ENCODE data around the gene SPDYE17. TPM values are rescaled to one million over a fixed set of nuclear protein-coding genes. Genes with fewer than 3 reads are reported as not detected.
"Not testable (repeated sequence)": the region's sequence is repeated elsewhere in the genome, so short reads cannot be mapped to it uniquely, and the experiment has no call there.

The SPDYE17 gene
- total RNA-seq, 1 donor from 2014 or later = not detected

DNA sequence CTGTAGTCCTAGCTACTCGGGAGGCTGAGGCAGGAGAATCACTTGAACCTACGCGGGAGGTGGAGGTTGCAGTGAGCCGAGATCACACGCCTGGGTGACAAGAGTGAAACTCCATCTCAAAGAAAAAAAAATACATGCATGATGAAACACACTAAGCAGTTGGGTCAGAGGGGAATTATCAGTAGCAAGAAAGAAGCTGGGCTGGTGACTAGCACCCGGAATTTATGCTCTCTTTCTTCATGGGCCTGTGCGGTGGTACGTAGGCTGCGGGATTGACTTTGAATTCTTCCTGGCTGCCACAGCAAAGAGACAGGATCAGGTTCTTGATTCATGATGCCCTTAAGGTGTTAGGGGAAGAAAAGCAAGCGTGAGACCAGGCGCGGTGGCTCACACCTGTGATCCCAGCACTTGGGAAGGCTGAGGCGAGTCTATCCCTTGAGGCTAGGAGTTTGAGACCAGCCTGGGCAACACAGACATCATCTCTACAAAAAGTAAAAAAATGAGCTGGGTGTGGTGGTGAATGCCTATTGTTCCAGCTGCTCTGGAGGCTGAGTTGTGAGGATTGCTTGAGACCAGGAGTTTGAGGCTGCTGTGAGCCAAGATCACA is 54.3 kb downstream of the SPDYE17 start:
- intact Hi-C loops (cut with micrococcal nuclease); H3K4me3 Mint-ChIP-seq; H3K4me1 Mint-ChIP-seq (ENCODE audit: low read depth); H3K9me3 Mint-ChIP-seq; H3K27ac Mint-ChIP-seq; H3K36me3 Mint-ChIP-seq (ENCODE audit: low read depth); DNase-seq (ENCODE audit: low spot score); H3K27me3 Mint-ChIP-seq (ENCODE audit: insufficient read depth): not testable (repeated sequence)

- H3K4me1 Mint-ChIP-seq (ENCODE audit: low read depth); H3K27ac Mint-ChIP-seq; H3K4me3 Mint-ChIP-seq; H3K27me3 Mint-ChIP-seq (ENCODE audit: insufficient read depth); H3K9me3 Mint-ChIP-seq; DNase-seq (ENCODE audit: low spot score); H3K36me3 Mint-ChIP-seq (ENCODE audit: low read depth); intact Hi-C loops (cut with micrococcal nuclease): not testable (repeated sequence)
Measured at GRCh38 chr7:76974793-76975579, 57.2 kb downstream of the SPDYE17 start.

GRCh38 chr7:76974336-76974735 is 57.8 kb downstream of the SPDYE17 start:
- intact Hi-C loops (cut with micrococcal nuclease) = not testable (repeated sequence)

DNA sequence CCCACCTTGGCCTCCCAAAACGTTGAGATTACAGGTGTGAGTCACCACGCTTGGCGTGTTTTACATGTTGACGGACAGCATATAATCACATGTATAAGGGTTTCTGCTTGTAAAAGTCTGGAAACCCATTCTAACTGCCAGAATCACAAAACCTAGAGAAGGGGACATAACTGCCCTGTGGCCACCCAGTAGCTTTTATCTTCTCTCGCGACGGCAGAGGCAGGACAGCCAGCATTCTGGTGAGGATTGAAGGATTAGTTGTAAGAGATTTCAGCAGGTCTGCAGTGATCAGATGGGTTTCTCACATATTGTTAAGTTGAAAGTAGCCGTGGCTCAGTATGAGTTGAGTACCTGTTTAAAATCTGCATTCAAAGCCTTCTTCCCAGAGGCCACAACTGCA is 59.8 kb downstream of the SPDYE17 start:
- H3K27me3 Mint-ChIP-seq (ENCODE audit: insufficient read depth); DNase-seq (ENCODE audit: low spot score); H3K27ac Mint-ChIP-seq; intact Hi-C loops (cut with micrococcal nuclease); H3K4me3 Mint-ChIP-seq; H3K4me1 Mint-ChIP-seq (ENCODE audit: low read depth); H3K9me3 Mint-ChIP-seq; H3K36me3 Mint-ChIP-seq (ENCODE audit: low read depth): not testable (repeated sequence)

More at GRCh38 chr7:76974336-76974735, 57.8 kb downstream of the SPDYE17 start:
- not testable (repeated sequence) for H3K27ac Mint-ChIP-seq; H3K4me1 Mint-ChIP-seq (ENCODE audit: low read depth); H3K9me3 Mint-ChIP-seq; H3K27me3 Mint-ChIP-seq (ENCODE audit: insufficient read depth); DNase-seq (ENCODE audit: low spot score); H3K36me3 Mint-ChIP-seq (ENCODE audit: low read depth); H3K4me3 Mint-ChIP-seq

Other genes with a start within 250 kb of the SPDYE17 start
- gene SPDYE18, start 30.2 kb upstream of the SPDYE17 start, total RNA-seq = 0.44 and 0.54 TPM in 2 replicates
- gene CCDC146, start 90.3 kb upstream of the SPDYE17 start, total RNA-seq = 1.2 and 2.1 TPM in 2 replicates
- gene FGL2, start 167.5 kb upstream of the SPDYE17 start, total RNA-seq = 4.0 and 4.7 TPM in 2 replicates